NCI-H748 (cell line): ENCODE measurements around the gene TENM4.
A peak's percentile ranks its signal among the peaks of the same experiment; 100 is the strongest.

ENCODE experiments used
- DNase-seq: peaks from one replicate; lab custom pipeline; 2025; ENCODE audit not compliant: unreplicated experiment; lab: John Stamatoyannopoulos, UW

Gene TENM4

DNA sequence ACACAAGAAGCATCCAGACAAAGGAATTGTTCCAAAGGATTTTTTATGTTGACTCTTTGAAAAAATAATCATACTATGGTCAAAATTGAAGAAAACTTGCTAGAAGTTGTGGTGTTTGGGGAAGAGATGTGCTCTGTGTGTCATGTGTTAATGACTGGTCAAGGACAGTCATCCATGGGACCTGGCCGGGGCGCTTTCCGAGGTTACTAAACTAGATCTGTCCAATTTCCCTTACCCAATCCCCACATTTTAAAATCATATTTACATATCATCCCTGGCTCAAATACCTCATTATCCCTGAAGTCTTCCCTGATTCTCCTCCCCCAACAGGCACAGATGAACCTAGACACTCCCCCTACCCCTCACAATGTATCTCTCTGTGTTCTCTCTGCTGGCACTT, 289.4 kb downstream of the TENM4 start:
- no peak for DNase-seq

- DNase-seq = no peak
Measured at GRCh38 chr11:79150966-79151365, 289.9 kb downstream of the TENM4 start.

GRCh38 chr11:79150320-79150719, 290.5 kb downstream of the TENM4 start:
- no peak for DNase-seq

DNA sequence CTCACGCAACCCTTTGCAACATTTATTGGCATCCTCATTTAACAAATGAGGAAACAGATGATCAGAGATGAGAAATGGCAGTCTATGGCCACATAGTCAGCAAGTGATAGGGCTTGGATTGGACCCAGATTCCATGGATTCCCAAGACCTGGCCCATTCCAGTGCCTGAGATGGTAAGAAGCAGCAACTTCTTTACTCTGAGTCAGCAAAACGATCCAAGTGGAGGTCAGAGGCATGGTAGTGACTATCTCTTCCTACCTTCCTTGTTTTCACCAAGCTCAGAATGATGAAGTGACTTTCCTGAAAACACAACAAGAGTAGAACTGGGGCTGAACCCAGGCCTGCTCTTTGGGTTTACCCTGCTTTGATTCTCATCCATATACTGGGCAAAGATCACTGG, 293.1 kb downstream of the TENM4 start:
- no peak for DNase-seq

DNA sequence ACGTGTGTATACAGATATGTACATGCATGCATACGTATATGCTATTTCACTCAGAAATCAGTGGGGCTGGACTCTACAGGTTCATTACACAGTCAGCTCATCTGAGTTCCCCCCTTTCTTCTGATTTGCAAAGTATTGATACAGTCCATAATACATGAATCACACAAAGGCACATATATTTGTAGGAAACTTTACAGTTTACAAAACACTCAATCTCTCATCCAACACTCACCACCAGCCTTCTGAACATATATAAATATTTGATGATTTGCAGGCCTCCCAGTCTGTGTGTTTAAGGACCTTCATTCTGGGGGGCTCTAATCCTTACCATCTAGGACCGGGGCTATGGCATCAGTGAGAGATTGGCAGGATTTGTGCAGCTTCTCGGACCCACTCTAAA, 293.8 kb downstream of the TENM4 start:
- DNase-seq = no peak

GRCh38 chr11:79139900-79140299, 300.9 kb downstream of the TENM4 start:
- DNase-seq = peak; percentile 44

- no peak for DNase-seq
Measured at GRCh38 chr11:79129702-79130101, 311.1 kb downstream of the TENM4 start.

GRCh38 chr11:79128291-79128690, 312.5 kb downstream of the TENM4 start:
- no peak for DNase-seq

DNA sequence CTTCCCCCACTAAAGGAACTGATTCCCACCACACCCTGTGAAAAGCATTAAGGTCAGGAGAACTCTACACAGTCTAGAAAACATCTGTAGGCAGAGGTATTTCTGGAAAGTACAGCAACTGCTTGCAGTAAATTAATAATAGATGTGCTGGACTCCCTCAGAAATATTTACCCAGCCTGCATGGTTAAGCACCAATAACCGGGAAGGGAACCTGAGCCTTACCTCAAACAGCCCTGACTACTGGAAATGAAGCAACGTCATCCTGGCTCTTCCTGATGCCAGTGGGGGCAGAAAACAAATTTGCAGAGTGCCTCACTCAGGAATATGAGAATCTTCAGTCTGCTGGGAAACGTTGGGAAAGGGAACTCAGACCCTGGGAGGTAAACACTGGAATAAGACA, 318.1 kb downstream of the TENM4 start:
- no peak for DNase-seq

- DNase-seq = peak; percentile 4
Measured at GRCh38 chr11:79121351-79121750, 319.5 kb downstream of the TENM4 start.

DNA sequence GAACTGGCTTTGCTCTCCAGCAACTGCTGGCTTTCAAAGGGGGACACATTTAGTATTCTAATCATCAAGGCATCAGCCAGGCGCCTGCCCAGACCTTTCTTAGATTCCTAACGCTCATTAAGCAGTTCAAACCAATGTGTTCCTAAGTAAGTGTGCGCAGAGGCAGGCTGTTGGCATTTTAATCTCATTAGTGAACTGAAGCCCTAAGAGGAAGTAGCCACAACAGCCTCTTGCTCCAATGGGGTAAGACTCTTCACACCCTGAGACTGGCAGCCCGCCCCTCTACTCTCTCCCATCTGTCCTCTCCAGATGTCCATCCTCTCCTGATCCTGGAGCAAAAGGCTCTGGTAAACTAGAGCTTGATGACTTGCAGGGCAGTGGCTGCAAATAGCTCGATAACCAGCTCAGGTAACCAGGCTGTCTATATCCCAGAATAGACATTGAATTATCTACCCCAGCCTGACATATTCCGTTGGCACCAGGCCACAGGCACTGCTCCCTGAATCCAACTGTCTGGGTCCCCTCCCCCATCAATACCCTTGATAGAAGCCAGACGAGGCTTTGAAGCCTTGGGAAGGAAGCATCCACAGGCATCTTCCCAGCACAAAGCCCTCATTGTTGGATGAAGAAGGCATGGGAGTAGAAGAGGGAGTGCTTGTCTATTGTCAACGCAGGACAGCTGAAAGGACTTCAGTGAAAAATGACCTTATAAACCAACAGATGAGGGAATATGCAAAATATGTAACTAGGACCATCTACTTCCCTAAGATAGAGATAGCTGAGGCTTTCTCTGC, 321.1 kb downstream of the TENM4 start:
- peak; percentile 3 for DNase-seq

GRCh38 chr11:79117488-79117887, 323.3 kb downstream of the TENM4 start:
- DNase-seq = no peak

- no peak for DNase-seq
Measured at GRCh38 chr11:79116600-79116999, 324.2 kb downstream of the TENM4 start.

- no peak for DNase-seq
Measured at GRCh38 chr11:79113054-79113690, 327.7 kb downstream of the TENM4 start.

GRCh38 chr11:79110796-79111195, 330.0 kb downstream of the TENM4 start:
- DNase-seq = no peak

DNA sequence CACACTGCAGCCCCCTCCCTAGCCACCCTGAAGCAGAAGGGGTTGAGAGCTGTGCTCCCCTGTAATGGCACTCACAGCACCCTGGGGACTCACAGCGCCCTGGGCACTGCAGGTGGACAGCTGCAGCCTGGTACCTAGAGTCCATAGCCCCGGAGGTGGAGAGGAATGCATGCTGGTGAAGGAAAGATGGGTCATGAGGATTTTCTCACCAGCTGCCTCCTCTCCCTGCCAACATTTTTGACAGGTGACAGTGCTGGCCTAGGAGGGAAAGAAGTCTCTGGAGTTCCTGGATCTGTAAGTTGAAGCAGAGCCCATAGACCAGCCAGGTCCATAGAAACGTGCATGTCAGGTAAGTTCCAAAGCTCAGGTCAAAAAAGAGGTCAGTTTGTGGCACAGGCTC, 330.5 kb downstream of the TENM4 start:
- no peak for DNase-seq

- DNase-seq = no peak
Measured at GRCh38 chr11:79108851-79109250, 332.0 kb downstream of the TENM4 start.

- no peak for DNase-seq
Measured at GRCh38 chr11:79102840-79103239, 338.0 kb downstream of the TENM4 start.

DNA sequence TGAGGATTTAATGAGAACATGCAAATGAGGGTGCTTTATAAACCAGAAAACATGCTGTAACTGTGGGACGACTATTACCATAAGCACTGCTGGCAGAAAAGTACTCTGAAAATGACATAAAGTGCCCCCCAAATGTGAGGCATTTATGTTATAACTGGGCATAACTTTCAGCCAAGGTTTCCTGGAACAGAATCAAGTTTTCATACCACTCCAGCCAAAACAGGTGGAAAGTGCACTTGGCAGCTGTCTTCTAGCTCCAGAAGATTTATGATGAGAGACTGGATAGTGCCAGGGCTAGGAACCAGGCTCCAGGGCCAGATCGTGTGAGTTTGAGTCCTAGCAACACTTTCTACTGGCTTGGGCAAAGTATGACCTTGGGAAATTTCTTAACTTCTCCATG, 339.2 kb downstream of the TENM4 start:
- DNase-seq = no peak

DNA sequence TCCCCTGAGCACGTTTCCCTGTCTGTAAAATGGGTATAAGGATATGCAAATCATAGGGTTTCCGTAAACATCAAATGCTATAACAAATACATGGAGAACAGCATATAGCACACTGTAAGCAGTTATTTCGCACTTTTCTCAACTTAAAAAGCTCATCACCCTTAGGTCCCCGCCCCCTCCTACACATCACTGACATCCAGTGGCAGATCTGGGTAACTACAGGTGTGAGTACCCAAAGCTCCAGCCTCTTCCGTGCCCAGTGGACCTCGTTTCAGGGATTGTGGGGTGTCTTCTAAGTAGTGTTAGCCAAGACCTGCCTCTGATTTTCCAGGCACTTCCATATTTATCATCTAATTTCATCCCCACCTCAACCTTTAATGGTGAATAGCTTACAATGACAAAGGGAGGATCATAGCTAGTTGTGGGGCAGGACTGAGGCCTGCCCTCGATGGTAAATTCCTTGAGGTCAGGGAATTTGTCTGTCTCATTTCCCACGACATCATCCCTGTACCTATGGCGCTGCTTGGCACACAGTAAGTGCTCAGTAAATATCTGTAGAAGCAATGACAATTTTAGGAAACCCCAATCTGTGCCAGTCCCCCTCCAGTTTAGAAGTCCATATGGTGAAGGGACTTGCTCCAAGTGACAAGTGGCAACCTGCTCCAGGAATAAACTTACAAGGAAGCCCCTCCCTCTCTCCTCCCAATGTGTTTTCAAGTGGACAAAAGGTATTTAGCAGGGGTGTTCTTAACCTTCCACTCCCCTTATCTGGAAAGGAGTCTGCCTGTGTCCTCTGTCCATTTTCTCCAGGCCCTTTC, 340.5 kb downstream of the TENM4 start:
- DNase-seq = peak; percentile 23

DNA sequence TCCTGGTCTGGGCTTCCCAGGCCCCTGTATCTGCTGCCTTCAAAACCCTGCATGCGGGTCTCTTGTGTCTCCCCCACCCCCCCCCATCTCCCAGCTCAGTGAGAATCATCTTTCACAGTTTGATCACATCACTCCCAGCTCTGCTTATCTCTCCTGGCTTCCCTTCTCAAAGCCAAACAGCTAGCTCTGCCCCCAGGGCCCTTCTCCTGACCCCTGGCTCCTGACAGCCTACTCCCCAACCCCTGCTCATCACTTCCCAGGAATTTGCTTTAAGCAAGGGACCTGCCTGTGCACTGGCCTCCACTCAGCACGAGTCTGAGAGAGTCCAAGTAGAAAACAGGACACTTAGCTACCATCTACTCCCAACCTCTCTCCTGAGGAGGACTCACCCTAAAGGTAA, 342.7 kb downstream of the TENM4 start:
- no peak for DNase-seq
